GM12878 (cell line): Measurements from ENCODE around the gene F13B. TPM values are rescaled to one million over a fixed set of nuclear protein-coding genes. Genes with fewer than 3 reads are reported as not detected.

ENCODE experiments used
- ATAC-seq: fragments of 200-7000 bp; cut with Tn5 transposase; 3 replicates; pipeline ENCODE4 v1.9.1; 2020; ENCODE audit warnings: mild to moderate bottlenecking, moderate library complexity
- BruUV-seq: library from RNA; stranded (reverse); fragments of 400-500 nt; replicated peaks from 2 replicates; lab custom pipeline; 2021; lab: Mats Ljungman, UMichigan
- CTCF ChIA-PET: fragments of 300-600 bp; sonication (Branson Sonifier 250); formaldehyde crosslinking; extraction: SDS; loops from one replicate; lab custom pipeline; 2021; ENCODE audit warnings: inconsistent platforms; lab: Yijun Ruan, JAX
- POLR2A ChIA-PET: fragments of 350-600 bp; formaldehyde crosslinking; extraction: SDS; loops from one replicate; lab custom pipeline; 2021; ENCODE audit warnings: inconsistent platforms; lab: Charles Lee
- RAD21 ChIA-PET: fragments of 300-600 bp; sonication (Branson Sonifier 250); formaldehyde crosslinking; loops from one replicate; lab custom pipeline; 2023; ENCODE audit warnings: antibody characterized with exemption; ENCODE audit not compliant: unreplicated experiment; lab: Charles Lee
- SMC1A ChIA-PET: fragments of 300-600 bp; sonication (Branson Sonifier 250); formaldehyde crosslinking; loops from one replicate; lab custom pipeline; 2023; ENCODE audit not compliant: unreplicated experiment, uncharacterized antibody; lab: Charles Lee
- DNase-seq: peaks from one replicate; pipeline ENCODE4 v3.0.0-alpha.2; 2011; ENCODE audit warnings: low read depth, low spot score
- FAIRE-seq: peaks from 3 replicates; lab custom pipeline; 2011; peaks lifted over from hg19 to GRCh38; lab: Jason Lieb, UNC
- H2AFZ ChIP-seq: 2 replicates; pipeline ENCODE4 v1.6.0; 2011; ENCODE audit warnings: low read depth, low read length, control low read depth; ENCODE audit not compliant: control insufficient read depth
- H3K27ac ChIP-seq: 2 replicates; pipeline ENCODE4 v1.5.1; 2011; ENCODE audit warnings: control low read depth; ENCODE audit not compliant: control insufficient read depth, insufficient read depth
- H3K27me3 ChIP-seq, 2 experiments: replicated peaks in 1 of 2; 2 replicates each; pipeline versions ENCODE4 v1.6.0 to v1.6.1; 2011; ENCODE audit warnings: low read length in 1 of 2; ENCODE audit not compliant: control insufficient read depth in 2 of 2, insufficient read depth in 2 of 2
- H3K36me3 ChIP-seq, 2 experiments: 2 replicates each; pipeline ENCODE4 v1.5.1; 2011; ENCODE audit warnings: low read length in 1 of 2; ENCODE audit not compliant: control insufficient read depth in 2 of 2, insufficient read depth in 2 of 2
- H3K4me1 ChIP-seq: 2 replicates; pipeline ENCODE4 v1.6.1; 2011; ENCODE audit warnings: mild to moderate bottlenecking, low read length, moderate library complexity, mixed read lengths; ENCODE audit not compliant: control insufficient read depth, insufficient read depth
- H3K4me2 ChIP-seq: 2 replicates; pipeline ENCODE4 v1.6.0; 2011; ENCODE audit warnings: control low read depth; ENCODE audit not compliant: control insufficient read depth, insufficient read depth
- H3K4me3 ChIP-seq: fragments of 200-600 bp; sonication (generic); 2 replicates; pipeline ENCODE4 v1.5.1; 2016
- H3K79me2 ChIP-seq: 2 replicates; pipeline ENCODE4 v1.6.0; 2011; ENCODE audit warnings: low read length; ENCODE audit not compliant: control insufficient read depth, insufficient read depth
- H3K9ac ChIP-seq: 2 replicates; pipeline ENCODE4 v1.8.0; 2011; ENCODE audit warnings: low read length, control low read depth, mixed read lengths; ENCODE audit not compliant: control insufficient read depth, insufficient read depth
- H3K9me3 ChIP-seq: replicated peaks from 3 replicates; pipeline ENCODE4 v1.5.1; 2011; ENCODE audit warnings: mild to moderate bottlenecking, low read length; ENCODE audit not compliant: control insufficient read depth, insufficient read depth
- H4K20me1 ChIP-seq: 2 replicates; pipeline ENCODE4 v1.6.0; 2011; ENCODE audit not compliant: control insufficient read depth, insufficient read depth
- E2F8 ChIP-seq: fragments of 450-650 bp; IDR thresholded peaks from 2 replicates; pipeline ENCODE4 v1.6.1; 2018; ENCODE audit warnings: mild to moderate bottlenecking, low read depth, moderate library complexity; ENCODE audit not compliant: partially characterized antibody
- SMAD1 ChIP-seq: fragments of 450-650 bp; IDR thresholded peaks from 2 replicates; pipeline ENCODE4 v1.6.1; 2018; ENCODE audit warnings: mild to moderate bottlenecking, low read depth; ENCODE audit not compliant: partially characterized antibody
- TCF12 ChIP-seq: IDR thresholded peaks from 2 replicates; pipeline ENCODE4 v1.6.1; 2011; ENCODE audit warnings: low read depth, mild to moderate bottlenecking, low read length
- TCF7 ChIP-seq: IDR thresholded peaks from 2 replicates; pipeline ENCODE4 v1.6.1; 2014; ENCODE audit warnings: antibody characterized with exemption, borderline replicate concordance
- WRNIP1 ChIP-seq: IDR thresholded peaks from 2 replicates; pipeline ENCODE4 v1.6.1; 2011; ENCODE audit warnings: low read depth, low read length, improper control_type of control experiment, borderline replicate concordance
- ZZZ3 ChIP-seq: IDR thresholded peaks from 2 replicates; pipeline ENCODE4 v1.6.1; 2011; ENCODE audit warnings: low read depth; ENCODE audit not compliant: control insufficient read depth, insufficient read length
- WGBS: methylation state at CpG from one replicate; pipeline ENCODE4 v1.1.6; 2016; ENCODE audit warnings: low lambda C conversion rate; ENCODE audit not compliant: insufficient replicate concordance, insufficient coverage; ENCODE audit errors: missing lambda C conversion rate; 5-methylcytosine and 5-hydroxymethylcytosine counted together
- in situ Hi-C: fragments of 300-500 bp; cut with MboI; formaldehyde crosslinking; loops from 9 replicates; pipeline ENCODE4 v1.14.3; 2018; ENCODE audit warnings: mixed read lengths
- intact Hi-C: fragments of 100-400 bp; cut with micrococcal nuclease; formaldehyde crosslinking; loops from one replicate; pipeline ENCODE4 v1.14.2; 2022; ENCODE audit not compliant: unreplicated experiment
- polyA plus RNA-seq, 11 experiments: library from polyadenylated mRNA; depleted of rRNA in 4 of 11; unstranded in 6 of 11; stranded (reverse) in 5 of 11; fragments of >200 nt; fragmentation: Nextera tagmentation in 4 of 11; fragmentation: Illumina TruSeq in 1 of 11; extraction: Ambion mirVana in 4 of 11; extraction: Trizol in 1 of 11; gene quantifications; 1 replicate in 1 of 11; 2 replicates in 10 of 11; pipeline versions ENCODE4 v1.2.1 to v1.2.3, GENCODE V29; 2011 to 2016; ENCODE audit warnings: inconsistent platforms in 2 of 11, missing spikeins in 2 of 11, low read depth in 1 of 11
- total RNA-seq, 4 experiments: library from RNA; depleted of rRNA in 3 of 4; stranded (reverse); fragments of >200 nt in 3 of 4; fragmentation: Illumina TruSeq in 1 of 4; extraction: Trizol in 1 of 4; gene quantifications; 2 replicates each; pipeline versions ENCODE4 v1.2.1 to v1.2.3, GENCODE V29; 2013 to 2021
- TF ChIP-seq, protein P1 (sequence below): fragments of 450-650 bp; IDR thresholded peaks from 2 replicates; pipeline ENCODE4 v1.6.1; 2017; ENCODE audit warnings: borderline replicate concordance
- TF ChIP-seq, protein P2 (sequence below): fragments of 450-650 bp; IDR thresholded peaks from 2 replicates; pipeline ENCODE4 v1.6.1; 2017; ENCODE audit warnings: low read depth, mild to moderate bottlenecking, moderate library complexity

The F13B gene
- total and polyA plus RNA-seq, 10 of the 15 experiments (the other 5 are each of a cell fraction or from before 2014, with no cell fraction given): 0.06 TPM; not detected in 9

DNA sequence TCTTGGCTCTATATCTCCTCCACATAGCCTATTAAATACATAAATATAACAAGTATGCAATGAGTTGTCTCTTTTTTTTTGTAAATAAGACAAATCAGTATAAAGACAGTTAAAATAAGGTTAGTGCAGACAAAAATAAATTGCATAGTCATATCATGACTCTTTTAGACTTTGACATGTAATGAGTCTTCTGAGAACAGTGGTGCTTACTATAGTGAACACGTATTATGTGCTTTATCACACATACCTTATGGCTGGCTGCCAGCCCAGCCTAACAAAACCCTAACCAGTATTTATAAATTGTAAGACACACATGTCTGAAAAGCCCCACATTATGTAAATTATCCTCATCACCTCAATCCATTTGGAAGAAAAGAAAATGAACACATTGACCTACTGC, 29.1 kb upstream of the F13B start (continued):
- TF ChIP-seq WRNIP1 (no peak), TCF12 (no peak)

DNA sequence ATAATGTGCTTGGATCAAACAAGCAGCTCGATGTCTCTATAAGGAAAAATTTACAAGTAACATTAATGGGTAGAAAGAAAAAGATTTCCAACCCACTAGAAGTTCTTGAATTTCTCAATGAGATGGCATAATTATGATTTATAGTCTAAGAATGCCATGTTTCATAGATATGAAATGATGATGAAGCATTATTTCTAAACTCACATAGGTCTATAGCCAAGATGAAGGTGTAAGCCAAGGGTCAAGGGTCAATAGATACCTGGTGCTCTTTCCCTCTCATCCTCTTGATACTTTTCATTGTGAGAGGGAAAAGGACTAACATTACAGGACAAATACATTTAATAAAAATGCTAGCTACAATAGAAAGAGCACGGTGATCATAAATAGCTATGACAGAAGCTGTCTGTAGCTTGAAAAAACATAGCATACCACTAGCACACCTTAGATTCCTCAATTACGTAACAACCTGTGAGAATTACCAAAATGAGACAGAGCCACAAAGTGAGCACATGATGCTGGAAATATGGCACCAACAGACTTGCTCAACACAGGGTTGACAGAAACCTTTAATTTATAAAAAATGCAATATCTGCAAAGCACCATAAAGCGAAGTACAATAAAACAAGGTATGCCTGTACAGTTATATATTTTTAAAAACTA, 26.3 kb upstream of the F13B start:
- H3K9me3 ChIP-seq: no peaks in the 10 kb centered on the region
- DNase-seq (no peak), FAIRE-seq (no peak)
- POLR2A ChIA-PET: no interaction called here
- no peaks in the 10 kb centered on the region for H4K20me1 ChIP-seq
- CTCF ChIA-PET: interaction anchor here (0.7 to 1.8 kb wide), 4 partner anchors 9 to 243 kb away, joined by 3 to 4 read pairs (median 3); no protein-coding TSS in a partner anchor
- no peaks in the 10 kb centered on the region for H3K79me2 ChIP-seq
- SMC1A ChIA-PET: interaction anchor here (1.0 to 2.9 kb wide), 3 partner anchors 10 to 65 kb away, joined by 3 to 12 read pairs (median 4); no protein-coding TSS in a partner anchor
- H3K4me3 ChIP-seq: no peak overlapping the region
- in situ Hi-C loops: no loop called here
- intact Hi-C loops: no loop called here
- H2AFZ ChIP-seq: no peak overlapping the region
- H3K36me3 ChIP-seq: no peaks in the 10 kb centered on the region; a peak in 2 of 4 replicates
- WGBS: 96% methylated on average over 4 of the region's 4 CpGs
- H3K27me3 ChIP-seq: no peaks in the 10 kb centered on the region
- no peak for TF ChIP-seq TCF7
- TF ChIP-seq E2F8: no peak
- no peak for TF ChIP-seq SMAD1
- TF ChIP-seq, protein P1, sequence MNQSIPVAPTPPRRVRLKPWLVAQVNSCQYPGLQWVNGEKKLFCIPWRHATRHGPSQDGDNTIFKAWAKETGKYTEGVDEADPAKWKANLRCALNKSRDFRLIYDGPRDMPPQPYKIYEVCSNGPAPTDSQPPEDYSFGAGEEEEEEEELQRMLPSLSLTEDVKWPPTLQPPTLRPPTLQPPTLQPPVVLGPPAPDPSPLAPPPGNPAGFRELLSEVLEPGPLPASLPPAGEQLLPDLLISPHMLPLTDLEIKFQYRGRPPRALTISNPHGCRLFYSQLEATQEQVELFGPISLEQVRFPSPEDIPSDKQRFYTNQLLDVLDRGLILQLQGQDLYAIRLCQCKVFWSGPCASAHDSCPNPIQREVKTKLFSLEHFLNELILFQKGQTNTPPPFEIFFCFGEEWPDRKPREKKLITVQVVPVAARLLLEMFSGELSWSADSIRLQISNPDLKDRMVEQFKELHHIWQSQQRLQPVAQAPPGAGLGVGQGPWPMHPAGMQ: no peak
- TF ChIP-seq, protein P2, sequence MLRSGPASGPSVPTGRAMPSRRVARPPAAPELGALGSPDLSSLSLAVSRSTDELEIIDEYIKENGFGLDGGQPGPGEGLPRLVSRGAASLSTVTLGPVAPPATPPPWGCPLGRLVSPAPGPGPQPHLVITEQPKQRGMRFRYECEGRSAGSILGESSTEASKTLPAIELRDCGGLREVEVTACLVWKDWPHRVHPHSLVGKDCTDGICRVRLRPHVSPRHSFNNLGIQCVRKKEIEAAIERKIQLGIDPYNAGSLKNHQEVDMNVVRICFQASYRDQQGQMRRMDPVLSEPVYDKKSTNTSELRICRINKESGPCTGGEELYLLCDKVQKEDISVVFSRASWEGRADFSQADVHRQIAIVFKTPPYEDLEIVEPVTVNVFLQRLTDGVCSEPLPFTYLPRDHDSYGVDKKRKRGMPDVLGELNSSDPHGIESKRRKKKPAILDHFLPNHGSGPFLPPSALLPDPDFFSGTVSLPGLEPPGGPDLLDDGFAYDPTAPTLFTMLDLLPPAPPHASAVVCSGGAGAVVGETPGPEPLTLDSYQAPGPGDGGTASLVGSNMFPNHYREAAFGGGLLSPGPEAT: no peak
- TF ChIP-seq TCF12: no peak
- TF ChIP-seq ZZZ3: no peak
- TF ChIP-seq, all 136 proteins: peak for 0
- no peak for ATAC-seq
- no peak overlapping the region for H3K27ac ChIP-seq
- no peak overlapping the region for H3K4me2 ChIP-seq
- no peaks in the 10 kb centered on the region for H3K4me1 ChIP-seq
- H3K9ac ChIP-seq: no peak overlapping the region
- RAD21 ChIA-PET: no interaction called here
- no TSS peak for BruUV-seq
